ENCODE measurements around the gene TMCO4.
A peak's percentile ranks its signal among the peaks of the same experiment; 100 is the strongest.

The TMCO4 gene

DNA sequence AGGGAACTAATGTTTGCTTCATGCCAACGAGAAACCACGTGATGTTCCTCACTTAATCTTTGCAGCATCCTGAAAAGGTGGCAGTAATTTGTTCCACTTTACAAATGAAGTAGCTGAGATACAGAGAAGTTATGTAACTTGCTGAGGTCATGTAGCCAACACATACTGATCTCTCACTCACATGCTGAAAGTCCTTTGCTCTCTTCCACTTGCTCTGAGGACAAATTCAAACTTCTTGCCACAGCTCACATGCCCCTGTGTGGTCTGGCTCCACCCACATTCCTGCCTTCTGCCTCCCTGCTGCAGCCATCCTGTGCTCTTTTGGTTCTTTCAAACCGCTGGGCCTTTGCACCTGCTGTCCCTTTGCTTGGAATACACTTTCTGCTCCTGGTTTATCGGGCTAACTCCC lies 55.4 kb downstream of the TMCO4 start:
- DNase-seq: no peak

DNA sequence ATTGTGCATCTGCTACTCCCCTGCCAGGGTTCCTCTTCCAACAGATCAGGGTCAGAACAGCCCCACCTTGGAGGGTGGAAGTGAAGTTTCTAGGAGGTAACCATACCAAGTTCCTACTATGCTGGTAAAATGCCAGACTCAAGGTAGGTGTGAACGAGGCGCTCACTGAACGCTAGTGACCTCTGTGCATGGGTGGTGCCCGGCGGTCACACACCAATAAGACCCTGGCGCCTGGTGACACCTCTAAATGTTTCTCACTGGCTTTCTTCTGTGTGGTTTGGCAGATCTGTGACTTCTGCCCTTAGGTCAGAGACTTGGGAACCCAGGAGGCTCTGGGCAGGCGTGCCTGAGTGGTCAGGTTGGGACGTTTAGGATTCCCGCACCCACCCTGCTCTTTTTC lies 55.9 kb downstream of the TMCO4 start:
- DNase-seq: no peak

DNA sequence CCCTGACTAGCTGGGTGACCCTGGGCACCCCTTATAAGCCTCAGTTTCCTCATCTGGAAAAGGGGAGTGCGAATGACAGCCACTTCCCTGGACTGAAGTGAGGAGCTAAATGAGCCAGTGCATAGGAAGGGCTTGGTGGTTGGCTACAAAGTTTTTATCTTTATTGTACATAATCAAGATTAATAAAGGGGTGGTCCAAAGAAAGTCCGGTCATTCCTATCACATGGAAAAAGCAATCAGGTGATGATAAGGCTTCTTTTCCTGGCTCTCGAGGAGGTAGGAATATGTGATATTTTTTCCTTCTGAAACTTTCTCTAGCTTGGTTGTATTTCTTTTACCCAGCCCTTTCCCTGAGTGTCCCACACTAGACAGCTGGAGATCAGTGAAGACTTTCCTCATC lies 56.5 kb downstream of the TMCO4 start:
- DNase-seq: no peak

- DNase-seq: no peak
Measured at GRCh38 chr1:19739628-19740027, 60.1 kb downstream of the TMCO4 start.

GRCh38 chr1:19738669-19739068 lies 61.0 kb downstream of the TMCO4 start:
- DNase-seq: no peak

GRCh38 chr1:19738076-19738475 lies 61.6 kb downstream of the TMCO4 start:
- no peak for DNase-seq

- no peak for DNase-seq
Measured at GRCh38 chr1:19737104-19737825, 62.5 kb downstream of the TMCO4 start.

DNA sequence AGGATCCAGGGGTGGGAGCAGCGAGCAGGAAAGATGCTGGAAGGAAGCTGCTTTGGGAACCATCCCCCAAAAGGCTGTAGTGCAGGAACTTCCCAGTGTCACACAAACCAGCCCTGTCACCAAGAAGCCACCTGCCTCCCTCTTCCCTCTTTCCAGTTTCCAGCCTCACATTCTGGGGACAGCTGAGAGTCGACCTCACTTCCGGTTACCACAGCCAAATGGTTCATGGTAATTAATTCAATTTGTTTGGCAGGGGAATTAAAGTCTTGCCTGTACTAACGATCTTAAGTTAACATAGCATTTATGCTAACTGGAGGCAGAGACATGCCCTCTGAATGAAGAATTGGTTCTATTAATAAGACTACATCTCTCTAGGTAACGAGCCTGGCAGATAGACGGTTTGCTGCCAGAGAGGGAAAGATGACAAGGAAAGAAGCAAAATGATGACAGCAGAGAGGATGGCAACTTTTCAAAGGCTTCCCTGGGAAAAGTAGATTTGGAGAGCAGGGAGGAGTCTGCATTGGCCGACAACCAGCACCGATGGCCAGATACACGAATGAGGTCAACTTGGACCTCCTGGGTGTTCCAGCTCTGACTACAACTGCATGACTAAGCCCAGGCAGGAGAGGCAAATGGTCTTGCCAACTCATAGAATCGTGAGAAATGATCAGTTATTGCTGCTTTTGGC lies 64.1 kb downstream of the TMCO4 start:
- DNase-seq: no peak

DNA sequence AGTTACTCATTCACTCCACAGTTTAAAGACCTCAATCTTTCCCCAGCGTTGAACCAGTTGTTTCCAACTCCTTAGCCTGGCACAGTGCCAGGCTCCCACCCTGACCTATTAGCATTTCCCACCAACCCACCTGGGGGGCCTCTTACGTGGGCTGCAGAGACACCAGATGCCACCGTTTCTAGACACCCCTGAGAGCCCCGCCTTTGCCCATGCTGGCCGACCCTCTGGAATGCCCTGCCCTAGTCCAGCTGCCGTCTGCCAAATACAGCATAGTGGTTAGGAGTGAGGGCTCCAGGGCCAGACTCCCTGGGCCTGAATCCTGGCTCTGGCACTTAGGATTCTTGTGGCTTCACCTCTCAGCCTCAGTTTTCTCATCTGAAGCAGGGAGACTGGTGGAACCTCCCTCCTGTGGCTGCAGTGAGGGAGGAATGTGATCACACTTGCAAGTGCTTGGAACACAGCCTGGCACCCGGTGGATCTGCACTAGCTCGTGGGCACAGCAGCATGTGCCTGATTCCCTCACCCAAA lies 65.2 kb downstream of the TMCO4 start:
- DNase-seq: no peak

- DNase-seq: no peak
Measured at GRCh38 chr1:19734056-19734455, 65.7 kb downstream of the TMCO4 start.

DNA sequence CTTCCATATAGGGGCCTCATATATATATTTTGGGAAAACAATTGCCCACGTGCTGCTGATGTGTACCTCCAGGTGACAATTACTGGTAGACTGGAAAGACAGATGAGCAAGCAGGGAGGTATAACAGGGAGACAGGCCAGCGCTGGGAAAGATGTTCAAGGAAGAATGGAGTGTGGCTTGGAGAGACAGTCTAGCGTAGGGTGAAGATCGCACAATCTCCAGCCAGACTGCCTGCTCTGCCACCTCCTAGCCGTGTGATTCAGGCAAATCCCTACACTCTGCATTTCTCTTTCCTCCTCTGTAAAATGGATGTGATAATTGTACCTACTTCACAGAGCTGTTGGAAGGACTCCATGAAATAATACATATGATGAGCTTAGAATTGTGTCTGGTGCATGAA lies 66.1 kb downstream of the TMCO4 start:
- DNase-seq: no peak

GRCh38 chr1:19731311-19731821 lies 68.3 kb downstream of the TMCO4 start:
- DNase-seq: no peak

DNA sequence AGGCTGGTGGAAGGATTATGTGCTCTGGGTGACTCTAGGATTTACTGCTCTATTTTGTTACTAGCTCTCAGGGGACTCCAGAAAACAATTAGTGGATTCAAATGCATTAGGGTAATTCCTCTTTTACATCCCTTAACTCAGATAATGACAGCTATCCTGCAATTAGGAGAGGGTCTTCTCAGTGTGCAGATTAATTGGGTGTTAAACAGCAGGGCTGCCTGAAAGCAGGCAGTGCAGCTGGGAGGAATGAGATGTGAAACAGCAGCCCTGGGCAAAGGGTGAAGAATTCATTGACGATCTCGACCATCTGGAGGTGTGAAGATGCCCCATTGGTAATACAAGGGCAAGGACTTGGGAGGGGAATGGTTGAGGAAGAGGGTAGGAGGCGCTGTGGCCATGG lies 68.9 kb downstream of the TMCO4 start:
- no peak for DNase-seq

DNA sequence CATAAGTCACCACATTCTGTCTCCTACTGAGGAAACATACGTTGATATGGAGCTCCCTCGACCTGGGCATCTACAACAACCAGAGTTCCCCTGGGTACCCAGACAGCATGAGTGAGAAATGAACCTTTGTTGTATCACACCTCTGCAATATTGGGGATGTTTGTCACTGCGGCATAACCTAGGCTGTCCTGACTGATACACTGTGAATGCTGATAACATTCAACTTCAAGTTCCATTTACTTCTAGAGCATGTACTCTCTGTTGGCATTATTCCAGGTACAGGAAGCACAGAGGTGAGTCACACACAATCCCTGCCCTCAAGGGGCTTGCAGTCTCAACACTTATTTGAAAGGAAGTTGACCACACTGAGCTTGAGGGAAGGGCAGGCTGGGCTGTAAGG lies 69.5 kb downstream of the TMCO4 start:
- no peak for DNase-seq

DNA sequence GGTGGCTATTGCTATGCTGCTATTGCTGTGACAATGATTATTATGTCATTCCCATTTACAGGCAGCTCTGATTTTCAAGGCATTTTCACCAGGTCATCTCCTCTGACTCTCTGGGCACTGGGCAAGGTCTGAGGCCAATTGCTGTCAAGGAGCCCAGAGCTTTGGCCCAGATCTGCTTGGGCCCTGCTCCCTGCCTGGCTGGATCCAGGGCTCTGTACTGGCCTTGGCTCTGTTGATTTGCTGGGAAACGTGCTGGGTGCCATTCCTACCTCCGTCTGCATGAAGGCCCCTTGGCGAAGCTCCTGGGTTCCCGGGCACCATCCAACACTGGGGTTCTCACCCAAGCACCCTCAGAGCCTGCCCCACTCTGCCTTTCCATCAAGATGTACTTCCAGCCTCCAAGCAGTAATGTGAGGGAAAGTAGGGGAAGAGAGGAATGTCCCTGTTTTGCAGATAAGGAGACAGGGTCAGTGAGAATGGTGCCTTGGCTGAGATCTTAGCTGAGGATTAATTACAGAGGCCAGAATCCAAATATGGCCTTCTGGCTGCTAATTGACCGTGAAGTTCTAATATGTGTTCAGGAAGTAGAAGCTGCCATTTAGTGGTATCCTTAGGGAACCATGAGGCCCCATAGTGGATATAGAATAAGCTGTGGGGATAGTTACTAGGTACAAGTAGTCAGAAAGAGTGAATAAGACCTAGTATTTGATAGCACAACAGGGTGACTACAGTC lies 71.1 kb downstream of the TMCO4 start:
- no peak for DNase-seq

- no peak for DNase-seq
Measured at GRCh38 chr1:19725606-19726005, 74.1 kb downstream of the TMCO4 start.

GRCh38 chr1:19723874-19724273 lies 75.8 kb downstream of the TMCO4 start:
- DNase-seq: no peak

- DNase-seq: no peak
Measured at GRCh38 chr1:19720973-19721372, 78.7 kb downstream of the TMCO4 start.

DNA sequence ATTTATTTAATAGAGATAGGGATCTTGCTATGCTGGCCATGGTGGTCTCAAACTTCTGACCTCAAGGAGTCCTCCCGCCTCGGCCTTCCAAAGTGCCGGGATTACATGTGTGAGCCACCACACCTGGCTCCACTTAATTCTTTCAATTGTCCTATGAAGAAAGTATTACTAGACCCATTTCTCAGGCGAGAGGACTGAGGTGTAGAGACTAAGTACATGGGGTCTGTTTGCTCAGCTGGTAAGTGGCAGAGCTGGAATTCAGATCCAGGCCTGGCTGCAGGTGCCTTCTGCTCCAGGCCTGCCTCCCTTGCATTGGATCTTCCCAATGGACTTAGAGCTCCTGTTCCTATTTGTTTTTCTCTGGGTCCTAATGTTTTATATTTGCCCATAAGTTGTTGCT lies 79.5 kb downstream of the TMCO4 start:
- DNase-seq: no peak

GRCh38 chr1:19717467-19717866 lies 82.2 kb downstream of the TMCO4 start:
- no peak for DNase-seq

DNA sequence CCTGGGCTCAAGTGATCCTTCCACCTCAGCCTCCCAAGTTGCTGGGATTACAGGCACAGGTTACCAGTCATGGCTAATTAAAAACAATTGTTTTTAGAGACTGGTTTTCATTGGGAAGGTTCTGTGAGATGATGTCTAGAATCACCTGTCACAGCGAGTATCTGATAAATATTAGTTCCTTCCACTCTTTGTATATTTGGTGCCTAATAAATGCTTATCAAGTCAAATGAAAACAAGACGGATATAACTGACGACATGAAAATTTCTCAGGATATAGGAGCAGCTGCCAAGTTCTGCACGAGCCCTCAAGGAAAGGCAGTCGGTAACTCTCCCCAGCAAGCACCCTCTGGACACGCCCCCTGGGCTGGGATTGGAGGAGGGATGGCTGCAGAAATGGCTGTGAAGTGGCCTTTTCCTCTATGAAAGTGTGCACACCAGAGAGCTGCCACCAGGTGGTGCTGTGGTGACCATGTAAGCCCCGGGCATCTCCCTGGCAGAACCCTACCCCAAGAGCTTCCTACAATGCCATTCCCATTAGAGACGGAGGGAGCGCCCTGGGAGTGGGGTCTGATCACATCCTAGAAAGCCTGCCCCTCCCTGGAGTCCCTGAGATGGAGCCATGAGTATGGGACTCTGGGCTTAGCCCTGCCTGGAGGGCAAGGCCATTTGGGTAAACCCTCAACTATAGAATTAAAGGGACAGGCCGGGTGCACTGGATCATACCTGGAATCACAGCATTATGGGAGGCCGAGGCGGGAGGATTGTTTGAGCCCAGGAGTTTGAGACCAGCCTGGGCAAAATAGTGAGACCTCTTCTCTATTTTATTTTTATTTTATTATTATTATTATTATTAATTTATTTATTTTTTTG lies 84.1 kb downstream of the TMCO4 start:
- DNase-seq: peak; percentile 83

GRCh38 chr1:19712928-19713327 lies 86.8 kb downstream of the TMCO4 start:
- DNase-seq: no peak
